Peyer's patch (tissue), 4 donors: ENCODE results near the gene TSPOAP1.
A peak's percentile ranks its signal among the peaks of the same experiment; 100 is the strongest.

ENCODE experiments used
- POLR2A ChIP-seq, 2 donors: fragments of 450-650 bp; IDR thresholded peaks; one replicate each; pipeline ENCODE4 v1.5.1; 2017; ENCODE audit warnings: antibody characterized with exemption in 2 of 2, mild to moderate bottlenecking in 2 of 2, moderate library complexity in 2 of 2
- TF ChIP-seq, protein P1 (sequence below), 6 experiments: fragments of 450-650 bp in 4 of 6; fragments of 200-600 bp in 2 of 6; sonication (generic) in 1 of 6; IDR thresholded peaks; one replicate each; pipeline ENCODE4 v1.5.1; 2017 to 2019; ENCODE audit warnings: antibody characterized with exemption in 6 of 6, mild to moderate bottlenecking in 3 of 6, moderate library complexity in 1 of 6

DNA sequence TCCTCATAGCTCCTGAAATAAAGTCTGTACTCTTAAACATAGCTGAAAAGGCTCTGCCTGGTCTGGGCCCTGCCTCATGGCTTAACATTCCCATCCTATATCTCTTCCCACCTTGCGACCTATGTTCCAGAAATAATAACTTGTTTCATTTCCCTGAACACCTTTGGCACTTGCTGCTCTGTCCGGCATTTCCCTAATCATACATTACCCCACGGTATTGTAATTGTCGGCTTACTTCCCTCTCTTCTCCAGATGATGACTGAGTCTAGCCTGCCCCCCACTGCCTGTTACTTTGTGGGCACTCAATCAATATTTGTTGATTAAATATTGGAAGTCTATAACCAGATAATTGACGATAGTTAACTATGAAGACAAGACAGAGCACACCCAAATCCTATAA lies 46.7 kb upstream of the TSPOAP1 start:
- TF ChIP-seq, protein P1, sequence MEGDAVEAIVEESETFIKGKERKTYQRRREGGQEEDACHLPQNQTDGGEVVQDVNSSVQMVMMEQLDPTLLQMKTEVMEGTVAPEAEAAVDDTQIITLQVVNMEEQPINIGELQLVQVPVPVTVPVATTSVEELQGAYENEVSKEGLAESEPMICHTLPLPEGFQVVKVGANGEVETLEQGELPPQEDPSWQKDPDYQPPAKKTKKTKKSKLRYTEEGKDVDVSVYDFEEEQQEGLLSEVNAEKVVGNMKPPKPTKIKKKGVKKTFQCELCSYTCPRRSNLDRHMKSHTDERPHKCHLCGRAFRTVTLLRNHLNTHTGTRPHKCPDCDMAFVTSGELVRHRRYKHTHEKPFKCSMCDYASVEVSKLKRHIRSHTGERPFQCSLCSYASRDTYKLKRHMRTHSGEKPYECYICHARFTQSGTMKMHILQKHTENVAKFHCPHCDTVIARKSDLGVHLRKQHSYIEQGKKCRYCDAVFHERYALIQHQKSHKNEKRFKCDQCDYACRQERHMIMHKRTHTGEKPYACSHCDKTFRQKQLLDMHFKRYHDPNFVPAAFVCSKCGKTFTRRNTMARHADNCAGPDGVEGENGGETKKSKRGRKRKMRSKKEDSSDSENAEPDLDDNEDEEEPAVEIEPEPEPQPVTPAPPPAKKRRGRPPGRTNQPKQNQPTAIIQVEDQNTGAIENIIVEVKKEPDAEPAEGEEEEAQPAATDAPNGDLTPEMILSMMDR (IDR thresholded peaks at IDR 0.05), result peak in 3 of 6 experiments; percentile 21 to 44 (median 24)
- no peak for TF ChIP-seq POLR2A (IDR thresholded peaks at IDR 0.05)
